ENCODE data around the gene EMSY.
"Not testable (repeated sequence)": the region's sequence is repeated elsewhere in the genome, so short reads cannot be mapped to it uniquely, and the experiment has no call there.

Gene EMSY

GRCh38 chr11:76524919-76525318, 80.1 kb downstream of the EMSY start:
- DNase-seq = no peak

DNA sequence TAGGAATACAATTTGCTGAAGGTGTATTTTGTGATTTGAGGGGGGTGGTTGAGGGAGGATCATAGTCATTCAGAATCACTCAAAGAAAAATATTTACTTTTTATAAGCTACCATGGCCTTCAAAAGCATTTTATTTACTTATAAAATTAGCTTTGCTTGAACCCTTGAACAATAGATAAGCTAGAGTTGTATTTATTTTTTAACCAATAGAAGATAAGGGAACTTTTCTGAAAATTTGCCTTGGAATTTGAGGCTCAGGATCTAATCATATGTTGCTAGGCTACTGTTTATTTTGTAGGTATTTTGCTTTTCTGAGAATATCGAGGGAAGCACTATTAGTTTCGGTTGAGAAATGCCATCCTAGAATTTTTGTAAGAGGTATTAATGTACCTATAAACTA, 82.1 kb downstream of the EMSY start:
- no peak for DNase-seq

- no peak for DNase-seq
Measured at GRCh38 chr11:76542436-76542835, 97.6 kb downstream of the EMSY start.

- DNase-seq = no peak
Measured at GRCh38 chr11:76543006-76543703, 98.3 kb downstream of the EMSY start.

DNA sequence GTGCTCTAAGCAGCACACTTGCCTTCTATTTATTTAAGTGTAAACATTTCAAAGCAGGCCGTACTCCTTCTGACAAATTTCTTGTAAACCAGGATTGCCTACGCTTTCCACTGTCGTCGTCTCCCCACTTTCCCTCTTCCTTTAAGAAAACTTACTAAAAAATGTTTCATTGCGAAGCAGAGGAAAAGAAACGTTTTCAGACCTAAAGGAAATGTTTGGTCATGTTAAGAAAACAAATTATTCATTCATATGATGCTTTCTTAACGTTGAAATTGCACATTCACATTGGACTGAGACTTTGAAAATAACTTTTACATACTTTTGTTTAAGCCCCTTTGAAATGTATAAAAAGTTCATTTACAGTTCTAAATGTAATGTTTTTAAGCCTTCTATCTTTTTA, 106.0 kb downstream of the EMSY start:
- DNase-seq = no peak

DNA sequence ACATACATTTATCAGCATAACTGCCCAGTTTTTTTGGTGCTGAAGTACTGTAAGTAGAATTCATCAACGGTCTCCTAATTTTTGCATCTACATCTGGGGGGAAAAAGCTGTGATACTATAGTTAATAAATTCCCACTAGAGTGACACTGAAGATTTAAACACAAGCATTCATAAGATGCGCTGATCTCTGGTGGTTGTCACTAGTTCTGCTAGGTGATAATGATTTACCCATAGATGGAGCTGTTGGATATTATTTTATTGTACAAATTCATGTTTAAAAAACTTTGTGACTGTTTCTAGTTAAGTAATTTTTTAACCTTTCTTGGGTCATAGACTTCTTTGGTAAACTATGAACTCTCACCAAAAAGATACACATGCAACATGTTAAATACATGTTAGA, 106.6 kb downstream of the EMSY start:
- no peak for DNase-seq

GRCh38 chr11:76552987-76553386, 108.2 kb downstream of the EMSY start:
- DNase-seq = no peak

- DNase-seq = no peak
Measured at GRCh38 chr11:76553554-76554476, 109.0 kb downstream of the EMSY start.

DNA sequence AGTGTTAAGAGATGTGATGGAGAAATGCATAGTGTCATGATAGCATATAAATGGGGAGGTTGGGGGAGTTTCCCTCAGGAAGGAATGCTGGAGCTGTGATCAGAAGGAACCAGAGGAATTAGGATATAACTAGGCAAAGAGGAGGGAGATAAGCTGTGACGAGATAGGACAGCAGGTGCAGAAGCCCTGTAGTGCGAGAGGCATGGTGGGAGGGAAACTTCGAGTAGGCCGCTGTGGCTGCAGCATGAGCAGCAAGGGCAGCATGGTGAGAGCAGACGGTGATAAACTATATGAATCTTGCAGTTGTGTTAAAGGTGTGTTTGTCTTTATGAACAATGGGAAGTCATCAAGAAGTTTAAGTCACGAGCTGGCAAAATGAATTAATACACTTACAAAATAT, 109.9 kb downstream of the EMSY start:
- DNase-seq = no peak

DNA sequence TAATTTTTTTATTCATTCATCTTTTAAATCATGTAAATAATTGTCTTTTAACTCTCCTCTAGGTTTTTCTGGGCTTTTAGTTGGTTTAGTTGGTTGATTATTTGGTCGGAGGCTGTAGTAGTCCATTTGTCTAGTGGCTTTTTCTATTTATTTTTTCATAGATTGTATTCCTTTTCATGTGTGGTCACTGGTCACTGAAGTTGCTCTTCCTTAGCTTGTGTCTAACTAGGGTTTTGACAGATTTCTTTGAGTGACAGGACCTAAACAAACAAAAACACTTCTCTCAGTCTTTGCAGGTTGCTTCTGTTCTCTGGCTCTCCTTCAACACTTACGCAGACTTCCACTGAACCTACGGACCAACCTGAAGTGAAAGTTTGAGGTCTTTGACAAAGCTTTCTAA, 112.6 kb downstream of the EMSY start:
- no peak for DNase-seq

DNA sequence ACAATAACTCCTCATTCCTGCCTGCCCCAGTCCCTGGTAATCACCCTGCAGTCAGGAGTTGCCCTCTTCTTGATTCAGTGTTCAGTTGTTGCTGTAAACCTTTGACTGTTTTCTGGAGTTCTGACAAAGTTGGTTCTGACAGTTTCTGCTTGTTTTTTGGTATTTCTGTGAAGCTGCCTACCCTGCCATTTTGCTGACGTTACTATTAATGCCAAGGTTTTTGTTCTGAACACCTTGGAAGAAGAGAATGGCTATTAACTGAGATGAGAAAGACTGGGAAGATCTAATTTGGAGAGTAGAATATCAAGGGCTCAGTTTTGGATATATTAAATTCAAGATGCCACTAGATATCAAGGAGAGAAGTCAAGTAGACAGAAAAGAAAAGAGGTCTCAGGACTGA, 113.7 kb downstream of the EMSY start:
- DNase-seq = no peak

DNA sequence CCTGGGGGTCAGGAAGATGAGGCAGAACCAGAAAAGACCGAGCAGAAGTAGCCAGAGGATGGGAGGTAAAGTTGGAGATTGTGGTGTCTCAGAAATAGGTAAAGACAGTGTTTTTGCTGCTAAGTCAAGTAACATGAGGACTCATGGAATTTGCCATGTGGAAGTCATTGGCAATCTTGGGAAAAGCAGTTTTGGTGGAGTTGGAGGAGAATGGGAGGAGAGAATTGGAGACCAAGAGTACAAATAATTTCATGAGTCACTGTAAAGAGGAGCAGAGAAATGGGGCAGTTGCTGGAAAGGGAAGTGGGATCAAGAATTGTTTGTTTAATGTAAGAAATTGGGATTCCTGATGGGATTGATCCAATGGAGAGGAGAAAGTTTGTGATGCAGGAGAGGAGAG, 114.1 kb downstream of the EMSY start:
- DNase-seq = no peak

DNA sequence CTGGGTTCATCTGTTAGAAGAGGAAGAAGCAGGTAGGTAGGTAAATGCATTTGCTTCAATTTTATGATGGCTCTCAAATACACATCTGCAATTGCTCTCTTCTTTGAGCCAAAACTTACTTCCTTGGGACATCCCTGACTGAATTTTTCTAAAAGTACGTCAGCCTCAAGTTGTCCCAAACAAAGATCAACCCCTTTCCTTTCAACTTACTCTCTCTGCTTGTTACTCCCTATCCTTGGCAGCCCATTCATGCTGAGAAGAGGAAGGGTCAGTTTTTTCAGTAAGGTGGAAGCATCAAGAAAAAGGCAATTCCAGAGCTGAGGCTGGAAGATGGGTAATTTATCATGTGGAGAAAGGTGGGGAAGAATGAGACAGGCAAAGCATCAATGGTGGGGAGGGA, 114.5 kb downstream of the EMSY start:
- no peak for DNase-seq

GRCh38 chr11:76560219-76560618, 115.4 kb downstream of the EMSY start:
- DNase-seq = no peak

DNA sequence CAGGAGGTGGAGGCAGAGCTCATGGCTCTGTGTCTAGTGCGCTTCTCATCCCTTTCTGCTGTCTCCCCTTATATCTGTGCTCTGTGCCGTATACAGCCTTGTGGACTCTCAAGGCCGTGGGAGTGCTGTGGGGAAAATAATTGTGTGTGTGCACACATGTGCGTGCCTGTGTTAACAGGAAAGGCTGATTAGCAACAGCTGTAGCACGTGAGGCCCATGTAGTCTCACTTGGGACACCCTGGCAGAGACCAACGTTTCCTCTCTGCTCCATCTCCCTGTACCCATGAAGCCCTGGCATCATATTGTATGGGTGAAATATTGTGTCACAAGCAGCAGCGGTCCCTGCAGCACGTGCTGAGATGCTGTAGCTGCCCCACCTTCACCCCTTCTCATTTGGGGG, 116.4 kb downstream of the EMSY start:
- DNase-seq = no peak

GRCh38 chr11:76562541-76562940, 117.7 kb downstream of the EMSY start:
- no peak for DNase-seq

DNA sequence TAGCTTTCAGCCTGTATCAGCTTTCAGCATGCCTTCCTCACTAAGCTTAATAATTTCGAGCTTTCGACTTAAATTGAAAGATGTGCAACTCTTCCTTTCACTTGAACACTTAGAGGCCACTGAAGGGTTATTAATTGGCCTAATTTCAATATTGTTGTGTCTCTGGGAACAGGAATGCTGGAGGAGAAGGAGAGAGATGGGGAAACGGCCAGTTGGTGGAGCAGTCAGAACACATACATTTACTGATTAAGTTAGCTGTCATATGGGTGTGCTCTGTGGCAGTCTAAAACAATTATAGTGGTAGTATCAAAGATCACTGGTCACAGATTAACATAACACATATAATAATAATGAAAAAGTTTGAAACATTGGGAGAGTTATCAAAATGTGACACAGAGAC, 119.5 kb downstream of the EMSY start:
- no peak for DNase-seq

DNA sequence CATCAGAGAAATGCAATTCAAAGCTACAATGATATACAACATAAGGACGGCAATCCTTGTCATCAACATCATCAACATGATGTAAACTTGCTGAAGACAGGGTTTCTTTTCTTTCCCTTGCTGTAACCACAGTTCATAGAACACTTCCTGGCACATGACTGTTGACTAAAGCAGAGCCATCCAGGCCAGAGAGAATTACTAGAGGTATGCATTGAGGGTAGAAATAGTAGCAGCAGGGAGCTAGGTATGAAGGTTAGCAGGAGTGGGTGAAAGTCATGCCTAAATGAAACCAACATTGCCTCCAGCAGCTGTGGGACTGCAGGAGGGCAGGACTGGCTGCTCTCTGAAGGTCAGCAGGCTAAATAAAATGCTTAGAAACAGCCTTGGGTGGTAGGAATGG, 122.0 kb downstream of the EMSY start:
- DNase-seq = no peak

DNA sequence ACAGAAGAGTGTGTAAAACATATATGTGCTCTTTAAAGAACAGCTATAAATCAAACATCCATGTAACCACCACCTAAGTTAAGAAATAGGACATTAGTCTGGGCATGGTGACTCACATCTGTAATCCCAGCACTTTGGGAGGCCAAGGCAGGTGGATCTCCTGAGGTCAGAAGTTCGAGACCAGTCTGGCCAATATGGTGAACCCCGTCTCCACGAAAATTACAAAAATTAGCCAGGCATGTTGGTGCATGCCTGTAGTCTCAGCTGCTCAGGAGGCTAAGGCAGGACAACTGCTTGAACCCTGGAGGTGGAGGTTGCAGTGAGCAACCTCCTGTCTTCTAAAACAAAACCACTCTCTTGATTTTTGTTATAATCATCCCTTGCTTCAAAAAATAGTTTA, 122.4 kb downstream of the EMSY start:
- no peak for DNase-seq

DNA sequence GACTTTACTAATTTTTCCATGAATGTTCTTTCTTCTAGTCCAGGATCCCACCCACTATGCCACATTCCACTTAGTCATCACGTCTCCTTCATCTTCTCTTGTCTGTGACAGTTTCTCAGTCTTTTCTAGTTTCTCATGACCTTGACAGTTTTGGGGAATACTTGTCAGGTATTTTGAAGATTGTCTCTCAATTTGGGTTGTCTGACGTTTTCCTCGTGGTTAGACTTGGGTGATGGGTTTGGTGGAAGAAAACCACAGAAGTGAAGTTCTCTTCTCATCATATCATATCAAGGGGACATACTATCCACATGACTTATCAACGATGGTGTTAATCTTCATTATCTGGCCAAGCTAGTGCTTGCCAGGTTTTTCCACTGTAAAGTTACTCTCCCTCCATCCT, 123.3 kb downstream of the EMSY start:
- DNase-seq = no peak

DNA sequence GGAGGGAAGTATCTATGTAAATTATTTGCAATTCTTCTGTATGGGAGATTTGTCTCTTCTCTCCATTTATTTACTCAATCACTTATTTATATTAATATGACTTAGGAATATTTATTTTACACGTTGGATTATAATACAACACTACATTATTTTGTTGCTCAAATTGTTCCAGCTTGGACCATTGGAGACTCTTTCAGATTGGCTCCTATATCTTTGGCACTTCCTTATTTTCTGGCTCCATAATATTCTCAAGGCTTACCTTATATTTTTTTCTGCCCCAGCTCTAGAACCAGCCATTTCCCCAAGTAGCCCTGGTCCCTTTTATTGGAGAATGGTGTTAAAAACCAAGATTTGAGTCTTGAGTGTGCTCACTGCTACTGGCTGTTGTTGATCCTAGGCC, 123.8 kb downstream of the EMSY start:
- DNase-seq = no peak

GRCh38 chr11:76572181-76572875, 127.5 kb downstream of the EMSY start:
- not testable (repeated sequence) for DNase-seq

DNA sequence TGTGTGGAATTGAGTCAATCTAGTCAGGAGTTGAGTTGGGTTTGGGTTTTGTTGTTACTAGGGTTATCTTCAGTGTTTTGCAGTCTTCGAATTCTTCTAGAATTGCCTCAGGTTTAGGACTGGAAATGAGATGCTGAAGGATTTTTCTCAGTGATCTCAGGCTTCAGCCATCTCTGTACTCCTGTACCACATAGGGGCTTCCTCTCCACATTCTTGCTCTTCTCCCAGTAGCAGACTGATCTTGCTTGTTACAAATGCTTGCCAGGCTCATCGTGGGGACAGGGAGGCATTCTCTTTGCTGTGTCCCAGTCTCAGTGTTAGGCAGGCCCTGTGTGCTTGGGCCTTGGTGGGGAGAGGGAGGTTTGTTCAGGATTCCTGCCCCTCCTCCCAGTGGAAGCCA, 129.6 kb downstream of the EMSY start:
- DNase-seq = no peak

DNA sequence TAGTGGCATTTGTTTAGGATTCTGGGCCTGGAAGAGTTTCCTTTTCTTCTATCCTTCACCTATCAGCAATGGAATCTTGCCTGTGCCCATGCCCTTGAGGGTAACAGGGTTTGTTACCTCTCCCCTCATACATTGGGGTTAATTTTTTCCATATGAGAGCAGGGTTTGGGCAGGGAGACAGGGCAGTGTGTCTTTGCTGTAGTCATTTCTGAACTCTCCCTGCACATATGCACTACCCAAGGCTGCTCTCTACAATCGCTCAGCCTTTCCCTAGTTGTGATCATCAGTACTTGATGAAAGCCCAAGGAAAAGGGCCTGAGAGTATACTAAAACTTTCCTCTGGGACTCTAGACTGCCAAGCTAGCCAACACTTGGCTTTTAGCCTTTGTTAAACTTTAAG, 130.1 kb downstream of the EMSY start:
- no peak for DNase-seq

Measured in 8988T (cell line).